HG02588 (cell line): ENCODE measurements around the gene CNBD2.
"Not testable (repeated sequence)": the region's sequence is repeated elsewhere in the genome, so short reads cannot be mapped to it uniquely, and the experiment has no call there.

ENCODE experiments used
- ATAC-seq: cut with Tn5 transposase; IDR thresholded peaks from one replicate; pipeline ENCODE4 v1.9.1; 2021; ENCODE audit warnings: mild to moderate bottlenecking, moderate library complexity; ENCODE audit not compliant: unreplicated experiment

The CNBD2 gene

DNA sequence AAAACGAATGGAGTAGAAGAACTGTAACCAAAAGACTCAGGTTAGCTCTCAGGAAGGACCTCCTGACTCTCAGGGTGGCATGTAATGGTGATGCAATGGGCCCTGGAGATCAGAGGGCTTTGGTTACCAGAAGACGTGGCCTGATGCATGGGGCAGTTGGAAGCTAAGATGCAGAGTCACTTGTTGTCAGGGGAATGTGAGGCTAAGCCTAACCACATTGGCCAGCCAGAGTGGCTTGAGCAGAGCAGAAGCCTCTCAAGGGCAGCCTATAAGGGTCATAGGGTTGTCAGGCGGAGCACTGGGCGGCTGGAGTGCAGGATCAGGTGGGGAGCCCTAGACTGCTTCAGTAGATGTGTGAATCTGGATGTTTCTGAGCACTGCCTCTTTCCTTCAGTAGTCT lies 5.9 kb downstream of the CNBD2 start:
- ATAC-seq = no peak

DNA sequence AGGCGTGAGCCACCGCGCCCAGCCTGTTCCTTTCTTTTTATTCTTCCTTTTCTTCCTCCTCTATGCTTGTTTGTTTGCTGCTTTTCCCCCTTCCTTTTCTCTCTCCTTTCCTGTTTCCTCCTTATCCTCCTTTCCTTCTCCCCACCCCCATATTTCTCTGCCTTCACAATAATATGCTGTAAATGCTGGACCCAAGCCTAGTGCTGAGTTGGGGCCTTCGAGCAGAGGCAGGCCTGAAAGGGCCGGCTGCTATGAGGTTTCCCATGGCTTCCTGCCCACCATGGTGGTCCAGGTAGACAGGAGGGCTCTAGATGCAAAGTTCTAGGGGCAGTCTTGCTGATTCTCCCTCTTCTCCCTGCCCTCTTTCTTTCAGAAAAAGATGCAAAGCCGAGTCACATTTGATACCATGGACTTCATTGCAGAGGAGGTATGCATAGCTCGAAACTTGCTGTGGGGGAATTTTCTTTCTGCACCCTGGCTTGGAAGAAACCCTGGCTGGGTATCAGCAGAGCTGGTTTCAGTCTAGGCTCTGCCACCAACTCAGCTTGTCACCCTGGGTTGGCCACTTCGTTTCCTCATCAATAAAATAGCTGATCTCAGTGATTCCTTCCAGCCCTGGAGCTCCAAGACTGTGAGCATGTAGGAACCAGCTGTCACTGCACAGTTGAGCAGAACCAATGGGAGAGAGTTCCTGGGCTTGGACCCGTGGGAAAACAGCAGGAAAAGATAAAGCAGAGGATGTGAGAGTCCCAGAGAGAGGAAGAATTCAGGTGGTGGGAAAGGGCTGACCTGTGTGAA lies 7.4 kb downstream of the CNBD2 start:
- ATAC-seq = no peak

DNA sequence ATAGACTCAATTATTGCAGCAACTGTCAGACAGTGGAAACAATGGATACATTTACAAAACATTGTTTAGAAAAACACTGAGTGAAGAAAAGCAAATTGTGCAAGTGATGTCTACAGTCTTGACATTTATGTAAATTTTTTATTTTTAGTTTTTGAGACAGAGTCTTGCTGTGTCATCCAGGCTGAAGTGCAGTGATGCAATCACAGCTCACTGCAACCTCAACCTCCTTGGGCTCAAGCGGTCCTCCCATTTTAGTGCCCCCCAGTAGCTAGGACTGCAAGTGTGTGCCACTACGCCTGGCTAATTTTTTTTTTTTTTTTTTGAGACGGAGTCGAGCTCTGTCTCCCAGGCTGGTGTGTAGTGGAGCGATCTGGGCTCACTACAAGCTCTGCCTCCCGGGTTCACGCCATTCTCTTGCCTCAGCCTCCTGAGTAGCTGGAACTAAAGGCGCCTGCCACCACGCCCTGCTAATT lies 9.7 kb downstream of the CNBD2 start:
- ATAC-seq = no peak

DNA sequence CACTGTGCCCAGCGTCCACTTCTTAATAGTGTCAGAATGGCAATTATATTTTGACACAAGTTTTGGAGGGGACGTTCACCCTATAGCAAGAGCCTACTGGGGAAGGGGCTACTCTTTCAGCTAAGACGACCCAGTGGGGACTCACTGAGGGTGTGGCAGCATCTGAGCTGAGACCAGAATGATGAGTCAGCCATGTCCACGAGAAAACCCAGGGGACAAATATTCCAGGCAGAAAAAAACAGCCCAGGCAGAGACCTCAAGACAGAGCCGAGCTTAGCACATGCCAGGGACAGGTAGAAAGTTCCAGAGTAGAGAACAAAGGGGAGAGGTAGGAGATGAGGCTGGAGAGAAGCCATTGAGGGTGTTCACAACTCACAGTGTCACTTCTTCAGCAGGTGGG lies 11.2 kb downstream of the CNBD2 start:
- no peak for ATAC-seq

DNA sequence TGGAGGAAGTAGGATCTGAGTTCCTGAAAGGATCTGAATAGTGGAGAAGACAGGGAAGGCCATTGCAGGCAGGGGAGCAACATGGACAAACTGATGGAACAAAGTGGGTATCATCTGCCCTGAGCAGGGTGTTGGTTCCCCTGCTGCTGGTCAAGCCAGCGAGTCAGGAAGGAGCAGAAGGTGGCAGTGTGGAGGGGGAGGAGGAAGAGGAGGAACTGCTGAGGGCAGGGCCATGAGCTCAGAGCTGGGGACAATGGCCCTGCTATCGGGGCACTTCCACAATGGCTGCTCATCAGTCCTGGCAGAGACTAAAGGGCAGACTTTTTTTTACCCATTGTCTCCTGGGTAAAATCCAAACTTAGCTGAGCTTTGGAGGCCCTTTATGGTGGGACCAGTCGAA lies 13.6 kb downstream of the CNBD2 start:
- ATAC-seq = no peak

DNA sequence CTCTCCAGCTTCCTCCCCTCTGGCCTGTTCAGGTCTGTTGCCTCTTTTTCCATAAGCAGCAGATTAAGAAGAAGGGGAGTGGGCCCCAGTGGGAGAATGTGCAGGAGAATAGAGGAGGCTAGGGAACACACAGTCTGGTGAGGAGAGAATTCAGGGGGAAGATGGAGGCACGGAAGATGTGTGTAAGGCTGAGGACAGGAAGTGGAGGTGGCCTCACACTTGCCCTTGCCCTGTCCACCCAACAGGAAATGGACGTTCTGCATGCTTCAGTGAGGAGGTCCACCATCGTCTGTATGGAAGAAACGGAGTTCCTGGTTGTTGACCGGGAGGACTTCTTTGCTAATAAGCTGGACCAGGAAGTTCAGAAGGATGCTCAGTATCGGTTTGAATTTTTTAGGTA lies 16.0 kb downstream of the CNBD2 start:
- no peak for ATAC-seq

DNA sequence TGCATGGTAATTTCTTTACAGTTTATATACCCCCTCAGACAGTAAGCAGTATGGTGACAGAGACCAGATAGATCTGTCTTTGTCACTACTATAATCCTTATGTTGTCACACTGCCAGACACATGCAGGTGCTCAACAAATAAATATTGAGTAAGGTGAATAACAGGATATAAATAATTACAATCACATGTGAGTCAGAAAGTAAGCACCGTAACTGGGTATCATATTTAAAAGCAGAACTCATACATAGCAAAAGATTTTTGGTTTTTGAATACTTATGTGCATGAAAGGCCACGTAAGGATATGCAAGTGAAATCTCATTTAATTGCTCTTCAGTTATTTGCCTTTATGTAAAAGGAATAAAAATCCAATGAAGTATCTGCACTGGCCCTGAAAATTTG lies 17.4 kb downstream of the CNBD2 start:
- no peak for ATAC-seq

DNA sequence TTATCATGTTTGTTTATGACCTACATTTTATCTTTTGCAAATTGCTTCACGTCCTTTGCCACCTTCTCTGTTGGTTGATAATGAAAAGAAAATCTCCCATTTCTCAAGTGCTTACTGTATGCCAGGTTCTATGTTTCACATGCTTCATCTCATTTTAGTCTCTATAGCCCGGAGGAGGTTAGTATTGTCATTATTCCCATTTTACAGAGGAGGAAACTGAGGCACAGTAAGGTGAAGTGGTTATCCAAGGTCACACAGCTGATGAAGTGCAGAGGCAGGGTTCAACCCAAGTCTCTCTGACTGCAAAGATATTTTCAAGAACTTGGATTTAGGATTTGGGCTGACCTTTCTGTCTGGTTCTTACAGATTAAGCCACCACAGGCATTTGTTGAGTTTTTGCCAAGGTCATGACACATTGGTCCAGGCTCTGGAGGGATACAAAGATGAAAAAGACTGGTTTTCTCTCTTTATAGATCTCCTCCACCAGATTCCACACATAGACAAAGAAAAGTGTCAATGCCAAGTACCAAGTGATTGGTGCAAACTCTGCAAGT lies 20.6 kb downstream of the CNBD2 start:
- no peak for ATAC-seq

DNA sequence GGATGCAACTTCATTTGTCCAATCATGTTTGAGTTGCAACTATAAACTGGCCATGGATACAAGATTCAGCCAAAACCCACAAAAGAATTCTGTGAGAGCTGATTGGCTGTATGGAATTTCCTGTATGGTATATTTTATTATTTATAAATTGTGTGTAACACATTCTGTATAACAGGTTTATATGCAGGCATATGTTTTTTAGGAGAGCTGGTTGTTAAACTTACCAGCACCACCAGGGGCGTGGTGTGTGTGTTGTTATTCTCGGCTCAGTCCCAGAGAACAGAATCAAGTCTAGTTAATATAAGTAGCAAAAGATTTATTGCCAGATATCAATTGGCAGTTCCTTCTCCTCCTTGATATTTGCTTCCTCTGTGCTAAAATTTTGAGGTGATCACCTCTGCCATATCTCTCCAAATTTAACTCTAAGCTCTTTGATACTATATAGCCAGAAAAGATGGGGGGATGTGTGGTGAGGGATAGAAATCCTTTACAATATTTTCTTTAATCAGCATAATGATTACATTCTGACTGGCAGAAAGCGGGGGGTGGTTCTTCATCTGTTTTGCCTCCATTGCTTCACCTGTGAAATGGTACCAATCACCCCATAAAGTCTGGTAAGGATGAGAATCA lies 22.9 kb downstream of the CNBD2 start:
- no peak for ATAC-seq

DNA sequence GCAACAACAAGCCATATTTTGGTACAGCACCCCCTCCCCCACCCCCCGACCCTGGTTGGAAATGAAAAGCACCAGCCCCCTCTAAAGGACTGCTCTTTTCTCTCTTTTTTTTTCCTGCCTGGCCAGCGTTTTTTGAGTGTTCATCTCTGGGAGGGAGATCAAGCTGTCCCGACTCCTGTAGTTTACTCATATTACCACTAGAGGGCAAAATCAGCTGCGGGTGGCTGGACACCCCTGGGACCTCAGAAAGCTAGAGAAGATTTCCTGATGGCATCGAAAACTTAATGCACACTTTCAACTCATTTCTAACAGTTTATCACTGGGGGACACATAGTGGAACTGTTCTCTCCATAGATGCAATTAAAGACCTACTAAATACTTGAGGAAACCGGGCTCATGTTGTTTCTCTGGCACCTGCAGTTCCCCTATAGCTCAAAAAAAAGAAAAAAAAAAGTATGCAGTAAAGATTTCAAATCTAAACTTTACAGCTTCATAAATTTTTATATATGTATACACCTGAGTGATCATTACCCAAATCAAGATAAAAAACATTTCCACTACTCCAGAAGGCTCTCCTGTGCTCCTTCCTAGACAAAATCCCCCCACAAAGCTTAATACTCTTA lies 24.4 kb downstream of the CNBD2 start:
- ATAC-seq = no peak

DNA sequence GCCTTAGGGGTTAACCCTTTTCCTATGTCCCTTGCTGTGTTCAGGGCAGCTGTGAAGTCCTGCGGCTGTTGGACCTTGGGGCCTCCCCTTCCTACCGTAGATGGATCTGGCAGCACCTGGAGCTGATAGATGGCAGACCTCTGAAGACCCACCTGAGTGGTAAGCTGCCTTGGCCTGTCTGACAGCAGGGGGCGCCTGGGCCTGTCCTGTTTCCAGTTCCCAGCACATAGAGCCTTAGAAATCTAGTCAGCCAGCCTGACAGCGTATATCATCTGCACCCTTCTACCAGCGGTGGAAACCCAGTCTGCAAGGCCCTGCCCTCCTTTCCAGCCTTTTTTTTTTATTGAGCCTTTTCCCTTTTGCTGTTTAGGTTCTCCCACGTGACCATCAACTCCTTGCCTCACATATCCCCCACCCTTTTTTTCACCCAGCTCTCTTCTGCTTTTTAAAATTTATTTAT lies 26.6 kb downstream of the CNBD2 start:
- no peak for ATAC-seq

DNA sequence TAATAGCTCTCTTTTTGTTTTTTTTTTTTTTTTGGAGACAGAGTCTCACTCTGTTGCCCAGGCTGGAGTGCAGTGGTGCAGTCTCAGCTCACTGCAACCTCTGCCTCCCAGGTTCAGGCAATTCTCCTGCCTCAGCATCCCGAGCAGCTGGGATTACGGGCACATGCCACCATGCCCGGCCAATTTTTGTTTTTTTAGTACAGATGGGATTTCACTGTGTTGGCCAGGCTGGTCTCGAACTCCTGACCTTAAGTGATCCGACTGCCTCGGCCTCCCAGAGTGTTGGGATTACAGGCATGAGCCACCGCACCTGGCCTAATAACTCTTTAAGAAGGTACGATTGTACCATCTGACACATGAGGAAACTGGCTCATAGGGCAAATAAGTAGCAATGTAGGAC lies 28.1 kb downstream of the CNBD2 start:
- not testable (repeated sequence) for ATAC-seq

DNA sequence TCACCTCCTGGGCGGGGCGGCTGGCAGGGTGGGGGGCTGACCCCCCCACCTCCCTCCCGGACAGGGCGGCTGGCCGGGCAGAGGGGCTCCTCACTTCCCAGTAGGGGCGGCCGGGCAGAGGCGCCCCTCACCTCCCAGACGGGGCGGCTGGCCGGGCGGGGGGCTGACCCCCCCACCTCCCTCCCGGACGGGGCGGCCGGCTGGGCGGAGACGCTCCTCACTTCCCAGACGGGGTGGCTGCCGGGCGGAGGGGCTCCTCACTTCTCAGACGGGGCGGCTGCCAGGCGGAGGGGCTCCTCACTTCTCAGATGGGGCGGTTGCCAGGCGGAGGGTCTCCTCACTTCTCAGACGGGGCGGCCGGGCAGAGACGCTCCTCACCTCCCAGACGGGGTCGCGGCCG lies 32.9 kb downstream of the CNBD2 start:
- ATAC-seq = not testable (repeated sequence)

DNA sequence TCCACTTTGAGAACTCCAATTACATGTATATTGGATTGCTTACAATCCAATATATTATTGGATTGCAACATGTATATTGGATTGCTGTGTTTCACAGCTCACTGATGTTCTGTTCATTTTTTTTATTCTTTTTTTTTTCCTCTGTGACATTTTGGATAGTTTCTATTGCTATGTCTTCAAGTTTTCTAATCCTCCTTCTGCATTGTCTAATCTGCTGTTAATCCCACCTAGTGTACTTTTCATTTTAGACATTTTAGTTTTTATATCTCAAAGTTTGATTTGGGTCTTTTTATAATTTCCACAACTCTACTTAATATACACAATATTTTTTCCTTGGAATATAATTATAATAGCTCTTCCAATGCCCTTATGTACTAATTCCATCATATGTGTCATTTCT lies 34.5 kb downstream of the CNBD2 start:
- no peak for ATAC-seq

DNA sequence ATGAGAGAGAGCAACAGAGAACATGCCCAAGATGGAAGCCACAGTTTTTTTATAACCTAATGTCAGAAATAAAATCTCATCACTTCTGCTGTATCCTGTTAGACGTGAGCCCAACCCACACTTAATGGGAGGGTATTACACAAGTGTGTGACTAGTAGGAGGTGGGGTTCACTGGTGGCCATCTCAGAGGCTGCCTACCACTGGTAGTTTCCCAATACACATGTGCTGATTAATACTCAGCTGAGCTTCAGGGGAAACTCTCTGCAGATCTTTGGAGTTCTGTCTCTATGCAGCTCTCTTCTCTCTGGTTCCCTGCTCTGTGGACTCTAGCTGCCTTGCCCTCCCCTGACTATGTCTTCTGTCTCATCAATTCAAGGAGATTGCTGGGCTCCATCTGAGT lies 35.7 kb downstream of the CNBD2 start:
- no peak for ATAC-seq

DNA sequence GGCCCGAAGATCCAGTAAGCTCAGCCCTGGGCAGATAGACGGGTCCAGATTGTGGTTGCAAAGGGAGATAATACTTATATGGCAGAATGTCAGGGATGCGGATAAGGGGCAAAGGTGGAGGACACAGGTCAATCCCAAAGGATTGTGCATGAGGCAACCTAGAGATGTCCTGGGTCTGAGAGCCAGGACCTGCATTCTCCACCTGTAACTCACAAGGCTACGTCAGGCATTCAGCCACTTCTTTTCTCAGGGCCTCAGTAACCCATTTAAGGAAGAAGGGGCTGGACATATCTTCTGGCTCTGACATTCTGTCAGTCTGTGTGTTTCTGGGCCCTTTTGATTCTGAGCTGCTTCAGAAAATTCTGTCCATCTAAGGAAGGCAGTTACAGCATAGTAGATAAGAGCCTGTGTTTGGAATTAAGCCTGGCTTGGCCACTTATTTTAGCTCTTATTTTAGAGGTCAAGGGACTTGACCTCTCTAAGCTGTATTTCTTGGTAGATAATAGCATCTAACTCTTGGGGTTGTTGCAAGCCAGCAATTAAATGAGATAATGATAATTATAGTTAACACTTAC lies 40.2 kb downstream of the CNBD2 start:
- no peak for ATAC-seq

DNA sequence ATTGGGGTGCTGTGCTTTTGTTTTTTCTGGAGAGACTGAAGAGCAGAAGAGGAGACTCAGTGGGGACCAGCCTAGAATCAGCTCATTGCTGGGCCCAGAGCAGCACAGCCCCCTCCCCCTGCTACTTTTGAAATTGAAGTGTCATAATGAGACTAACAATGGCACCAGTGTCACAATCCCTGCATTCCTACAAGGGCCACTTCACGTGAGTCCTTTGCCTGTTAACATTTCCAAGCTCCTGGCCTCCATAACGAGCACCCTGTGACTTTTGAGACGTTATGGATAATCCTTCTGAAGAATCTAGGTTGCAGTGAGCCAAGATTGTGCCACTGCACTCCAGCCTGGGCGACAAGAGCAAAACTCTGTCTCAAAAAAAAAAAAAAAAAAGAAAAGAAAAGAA lies 41.7 kb downstream of the CNBD2 start:
- ATAC-seq = no peak

DNA sequence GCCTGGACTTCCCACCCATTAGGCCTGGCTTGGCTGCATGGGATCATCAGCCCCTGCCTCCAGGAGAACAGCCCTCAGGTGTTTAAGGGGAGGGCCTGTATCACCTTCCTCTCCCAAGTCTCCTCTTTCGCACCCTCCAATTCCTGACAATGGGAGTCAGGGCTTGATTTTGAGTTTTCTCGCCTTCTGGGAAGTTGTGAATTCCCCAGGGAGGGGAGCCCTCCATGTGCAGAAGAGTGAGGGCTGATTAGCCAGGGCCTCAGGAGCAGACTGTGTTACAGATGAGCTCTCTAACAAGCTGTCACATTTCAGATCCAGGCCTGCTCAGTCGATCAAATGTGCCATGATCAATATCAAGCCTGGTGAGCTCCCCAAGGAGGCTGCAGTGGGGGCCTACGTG lies 42.4 kb downstream of the CNBD2 start:
- no peak for ATAC-seq

DNA sequence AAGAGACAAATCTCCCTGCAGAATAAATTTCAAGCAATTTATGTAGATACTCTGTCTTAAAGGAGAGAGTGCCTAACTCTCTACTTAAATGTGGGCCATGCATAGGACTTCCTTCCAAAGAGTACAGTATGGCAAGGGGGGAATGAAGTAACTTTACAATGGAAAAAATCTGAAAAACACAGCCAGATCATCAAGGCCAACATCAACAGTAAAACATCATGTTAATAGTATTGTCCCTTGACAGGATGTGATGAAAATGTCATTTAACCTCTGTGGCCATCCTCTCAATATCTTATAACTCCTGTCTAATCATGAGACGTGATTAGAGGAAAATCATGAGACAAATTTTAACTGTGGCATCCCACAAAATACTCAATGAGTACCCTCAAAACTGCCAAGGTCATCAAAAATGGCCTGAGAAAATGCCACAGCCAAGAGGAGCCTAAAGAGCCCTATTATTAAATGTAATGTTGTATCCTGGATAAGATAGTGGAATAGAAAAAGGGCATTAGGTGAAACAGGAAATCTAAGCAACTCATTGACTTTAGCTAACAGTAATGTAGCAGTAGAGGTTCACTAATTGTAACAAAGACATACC lies 47.5 kb downstream of the CNBD2 start:
- ATAC-seq = no peak

DNA sequence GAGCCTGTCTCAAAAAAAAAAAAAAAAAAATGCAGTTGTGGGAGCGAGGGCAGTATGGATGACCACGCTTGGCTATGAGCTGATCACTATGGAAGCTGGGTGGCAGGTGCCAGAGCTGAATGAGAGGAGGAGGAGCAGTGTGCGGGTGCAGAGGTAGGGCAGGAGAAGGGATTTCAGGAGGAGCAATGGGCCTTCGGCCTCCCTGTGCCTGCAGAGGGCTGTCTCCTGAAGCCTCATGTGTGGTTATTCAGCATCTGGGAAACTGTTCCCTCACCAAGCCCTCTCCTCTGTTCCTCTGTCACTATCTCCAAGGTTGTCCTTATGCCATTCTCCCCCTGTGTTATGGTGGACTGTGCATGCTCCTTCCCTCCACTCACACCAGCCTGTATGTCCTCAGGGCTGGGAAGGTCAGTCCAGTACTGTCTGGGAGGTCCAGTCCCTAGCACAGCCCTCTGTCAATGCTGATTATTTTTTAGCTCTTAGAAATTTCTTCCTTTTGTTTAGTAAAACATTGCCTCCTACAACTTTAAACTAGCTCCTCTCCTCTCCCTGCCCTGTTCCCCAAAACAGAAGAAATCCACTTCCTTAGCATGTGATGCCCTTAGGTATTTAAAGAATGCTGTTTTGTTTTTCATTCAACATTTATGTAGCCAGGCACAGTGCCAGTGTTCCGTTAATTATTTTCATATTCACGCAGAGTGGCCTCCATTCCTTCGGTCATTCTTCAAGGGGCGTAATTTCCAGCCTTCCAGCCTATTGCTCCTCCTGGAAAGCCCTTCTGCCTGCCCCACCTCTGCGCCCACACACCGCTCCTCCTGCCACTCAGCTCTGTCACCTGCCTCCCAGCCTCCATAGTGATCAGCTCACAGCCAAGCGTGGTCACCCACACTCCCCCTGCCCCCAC lies 48.9 kb downstream of the CNBD2 start:
- ATAC-seq = no peak
